Esophagus squamous epithelium (tissue), 5 donors: ENCODE results near the gene ZNF710. TPM values are rescaled to one million over a fixed set of nuclear protein-coding genes. Genes with fewer than 3 reads are reported as not detected.

Source experiments
- DNase-seq: peaks from one replicate; lab custom pipeline; 2025; lab: John Stamatoyannopoulos, UW
- H3K27ac ChIP-seq, 4 donors: fragments of 200-600 bp; sonication (generic); one replicate each; pipeline ENCODE4 v1.5.1; 2016 to 2019; ENCODE audit warnings: mild to moderate bottlenecking in 1 of 4
- H3K27me3 ChIP-seq, 4 donors: fragments of 200-600 bp; sonication (generic); 1 replicate in 3 of 4; 2 replicates in 1 of 4; pipeline versions ENCODE4 v1.5.1 to v1.6.0; 2017 to 2021; ENCODE audit warnings: antibody characterized with exemption in 1 of 4
- H3K36me3 ChIP-seq, 3 donors: fragments of 200-600 bp; sonication (generic); one replicate each; pipeline ENCODE4 v1.5.1; 2016 to 2019
- H3K4me1 ChIP-seq, 3 donors: fragments of 200-600 bp; sonication (generic); one replicate each; pipeline ENCODE4 v1.5.1; 2017 to 2019
- H3K4me3 ChIP-seq, 4 donors: fragments of 200-600 bp; sonication (generic); 1 replicate in 3 of 4; 2 replicates in 1 of 4; pipeline ENCODE4 v1.5.1; 2016 to 2019; ENCODE audit warnings: mild to moderate bottlenecking in 2 of 4, moderate library complexity in 1 of 4
- H3K9me3 ChIP-seq, 3 donors: fragments of 200-600 bp; sonication (generic); one replicate each; pipeline ENCODE4 v1.5.1; 2016 to 2019
- POLR2A ChIP-seq, 4 donors: fragments of 450-650 bp; IDR thresholded peaks; one replicate each; pipeline ENCODE4 v1.6.1; 2017; ENCODE audit warnings: antibody characterized with exemption in 4 of 4, mild to moderate bottlenecking in 4 of 4, moderate library complexity in 3 of 4
- WGBS, 2 donors: methylation state at CpG; one replicate each; pipeline ENCODE4 v1.1.5; 2018; 5-methylcytosine and 5-hydroxymethylcytosine counted together
- intact Hi-C: fragments of 100-400 bp; cut with DNase I; formaldehyde crosslinking; loops from one replicate; pipeline ENCODE4 v1.15.0; 2022
- total RNA-seq, 4 donors: library from RNA; depleted of rRNA; stranded (reverse); fragments of >200 nt; gene quantifications; one replicate each; pipeline ENCODE4 v1.1.0, GENCODE V29; 2016
- TF ChIP-seq, protein P1 (sequence below), 6 experiments: fragments of 450-650 bp in 4 of 6; fragments of 200-600 bp in 2 of 6; sonication (generic) in 2 of 6; IDR thresholded peaks; one replicate each; pipeline ENCODE4 v1.5.1; 2016 to 2019; ENCODE audit warnings: antibody characterized with exemption in 6 of 6, mild to moderate bottlenecking in 4 of 6, moderate library complexity in 4 of 6
- donor health status: DM: yes; HTN: yes; CAD: no.

ZNF710 gene
- total RNA-seq, 4 donors from 2014 or later = 15.1 to 27.4 (median 21.4) TPM

DNA sequence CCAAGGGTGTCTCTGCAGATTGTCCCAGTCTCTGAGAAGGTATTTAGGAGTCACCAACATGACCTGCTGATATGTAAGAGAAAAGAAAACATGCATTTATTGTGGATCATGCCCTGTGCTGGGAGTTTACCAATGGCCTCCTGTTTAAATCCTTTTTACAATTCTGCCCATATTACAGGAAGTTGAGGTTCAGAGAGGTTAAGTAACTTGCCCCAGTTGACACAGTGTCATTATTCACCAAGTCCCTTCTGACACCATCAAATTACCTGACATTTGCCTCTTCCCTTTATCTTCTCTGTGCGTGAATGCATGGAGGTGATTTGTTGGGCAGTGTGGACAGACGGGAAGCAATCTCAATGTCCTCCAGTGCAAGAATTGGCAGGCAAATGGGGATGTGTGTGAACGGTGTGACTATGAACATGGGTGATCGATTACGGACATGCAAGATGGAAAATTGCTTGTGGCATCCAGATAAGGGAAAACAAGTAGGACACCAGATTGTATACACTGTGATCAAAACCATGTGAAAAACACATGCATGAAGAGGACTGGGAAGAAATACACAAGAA is 27.3 kb downstream of the ZNF710 start:
- DNase-seq = no peak
- H3K36me3 ChIP-seq = no peaks in the 10 kb centered on the region
- intact Hi-C loops = no loop called here
- WGBS, 2 donors = 92 to 95% methylated on average over 5 of the region's 5 CpGs
- no peak overlapping the region for H3K4me3 ChIP-seq
- H3K9me3 ChIP-seq = no peaks in the 10 kb centered on the region
- TF ChIP-seq POLR2A (IDR thresholded peaks at IDR 0.05) = no peak
- TF ChIP-seq, protein P1, sequence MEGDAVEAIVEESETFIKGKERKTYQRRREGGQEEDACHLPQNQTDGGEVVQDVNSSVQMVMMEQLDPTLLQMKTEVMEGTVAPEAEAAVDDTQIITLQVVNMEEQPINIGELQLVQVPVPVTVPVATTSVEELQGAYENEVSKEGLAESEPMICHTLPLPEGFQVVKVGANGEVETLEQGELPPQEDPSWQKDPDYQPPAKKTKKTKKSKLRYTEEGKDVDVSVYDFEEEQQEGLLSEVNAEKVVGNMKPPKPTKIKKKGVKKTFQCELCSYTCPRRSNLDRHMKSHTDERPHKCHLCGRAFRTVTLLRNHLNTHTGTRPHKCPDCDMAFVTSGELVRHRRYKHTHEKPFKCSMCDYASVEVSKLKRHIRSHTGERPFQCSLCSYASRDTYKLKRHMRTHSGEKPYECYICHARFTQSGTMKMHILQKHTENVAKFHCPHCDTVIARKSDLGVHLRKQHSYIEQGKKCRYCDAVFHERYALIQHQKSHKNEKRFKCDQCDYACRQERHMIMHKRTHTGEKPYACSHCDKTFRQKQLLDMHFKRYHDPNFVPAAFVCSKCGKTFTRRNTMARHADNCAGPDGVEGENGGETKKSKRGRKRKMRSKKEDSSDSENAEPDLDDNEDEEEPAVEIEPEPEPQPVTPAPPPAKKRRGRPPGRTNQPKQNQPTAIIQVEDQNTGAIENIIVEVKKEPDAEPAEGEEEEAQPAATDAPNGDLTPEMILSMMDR (IDR thresholded peaks at IDR 0.05) = no peak
- H3K4me1 ChIP-seq = peaks cover 2 to 39% (median 8%) of the 10 kb centered on the region in 3 donors
- no peaks in the 10 kb centered on the region for H3K27me3 ChIP-seq
- no peak overlapping the region for H3K27ac ChIP-seq

DNA sequence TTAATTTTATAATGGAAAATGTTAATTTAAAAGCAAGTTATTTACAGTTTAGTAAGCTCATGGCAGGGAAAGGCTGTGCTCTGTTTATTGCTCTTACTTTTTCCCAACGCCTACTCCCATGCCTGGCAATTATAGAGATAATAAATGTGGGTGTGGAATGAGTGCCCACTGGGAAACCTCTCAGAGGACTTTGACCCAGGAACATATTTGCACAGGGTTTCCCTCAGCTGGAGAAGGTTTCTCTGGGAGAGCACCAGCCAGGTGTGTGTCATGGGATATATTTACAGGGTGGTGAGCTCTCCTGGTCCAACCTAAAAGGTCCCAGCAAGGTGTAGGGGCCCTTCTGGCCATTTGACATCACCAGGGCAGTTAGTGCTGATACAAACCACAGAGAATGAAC is 27.9 kb downstream of the ZNF710 start:
- WGBS, 2 donors = 78 to 89% methylated on average over 1 of the region's 1 CpG
- no peak for DNase-seq
- Histone ChIP-seq H3K4me1 (peaks cover 8 to 40% (median 14%) of the 10 kb centered on the region in 3 donors), H3K4me3 (no peak overlapping the region), H3K36me3 (no peaks in the 10 kb centered on the region), H3K27ac (no peak overlapping the region), H3K27me3 (no peaks in the 10 kb centered on the region), H3K9me3 (no peaks in the 10 kb centered on the region)
- intact Hi-C loops = no loop called here
- TF ChIP-seq POLR2A (IDR thresholded peaks at IDR 0.05) = no peak
- TF ChIP-seq, protein P1 (IDR thresholded peaks at IDR 0.05) = no peak

DNA sequence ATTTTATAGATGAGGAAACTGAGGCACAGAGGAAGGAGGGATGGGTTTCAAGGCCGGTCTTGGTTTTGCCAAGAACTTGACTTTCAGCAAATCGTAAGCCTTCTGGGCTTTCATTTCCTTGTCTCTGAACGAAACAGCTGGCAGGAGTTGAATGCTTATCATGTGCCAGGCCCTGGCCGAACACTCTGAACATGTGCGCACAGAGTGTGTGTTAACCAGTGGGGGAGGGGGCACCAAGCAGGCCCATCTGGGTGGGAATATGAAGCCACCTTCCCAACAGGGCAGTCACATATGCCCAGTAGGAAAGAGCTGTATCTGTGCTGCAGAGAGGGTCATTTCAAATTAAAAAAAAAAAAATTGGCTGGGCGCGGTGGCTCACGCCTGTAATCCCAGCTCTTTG is 29.3 kb downstream of the ZNF710 start:
- Histone ChIP-seq H3K4me1 (peaks cover 20 to 53% (median 27%) of the 10 kb centered on the region in 3 donors), H3K9me3 (no peaks in the 10 kb centered on the region), H3K36me3 (no peaks in the 10 kb centered on the region), H3K27ac (no peak overlapping the region), H3K27me3 (no peaks in the 10 kb centered on the region), H3K4me3 (no peak overlapping the region)
- DNase-seq = no peak
- TF ChIP-seq POLR2A (IDR thresholded peaks at IDR 0.05) = no peak
- TF ChIP-seq, protein P1 (IDR thresholded peaks at IDR 0.05) = no peak
- 73 to 81% methylated on average over 7 of the region's 8 CpGs for WGBS, 2 donors
- intact Hi-C loops = no loop called here

DNA sequence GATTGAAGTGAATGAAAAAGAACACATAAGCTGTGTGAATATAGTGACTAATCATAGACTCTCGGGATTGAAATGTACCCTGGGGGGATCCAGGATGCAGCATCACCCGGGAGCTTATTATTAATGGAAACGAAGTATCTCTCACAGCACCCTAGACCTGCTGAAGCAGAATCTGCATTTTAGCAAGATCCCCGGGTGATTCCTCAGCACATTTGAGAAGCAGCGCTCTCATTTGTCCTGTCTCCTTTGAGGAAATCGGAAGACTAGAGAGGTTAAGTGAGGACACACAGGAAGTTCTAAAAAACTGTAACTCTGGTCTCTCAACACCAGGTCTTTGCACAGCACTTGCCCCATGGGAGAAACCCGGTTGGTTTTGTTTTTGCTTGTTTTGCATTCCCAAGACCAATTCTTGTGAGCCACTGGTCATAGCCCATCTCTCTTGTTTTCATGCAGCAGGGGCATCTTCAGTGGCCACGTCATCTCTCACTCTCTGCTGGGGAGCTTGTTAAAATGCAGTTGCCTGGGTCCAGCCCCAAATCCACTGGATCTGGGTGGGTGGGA is 30.2 kb downstream of the ZNF710 start:
- intact Hi-C loops = no loop called here
- Histone ChIP-seq H3K27ac (peak overlapping the region; percentile 20 to 62 (median 39)), H3K36me3 (no peaks in the 10 kb centered on the region), H3K27me3 (no peaks in the 10 kb centered on the region), H3K9me3 (no peaks in the 10 kb centered on the region), H3K4me3 (no peak overlapping the region), H3K4me1 (peaks cover 21 to 62% (median 34%) of the 10 kb centered on the region in 3 donors)
- TF ChIP-seq, protein P1 (IDR thresholded peaks at IDR 0.05) = no peak
- WGBS, 2 donors = 36 to 42% methylated on average over 7 to 8 of the region's 8 CpGs
- DNase-seq = no peak

DNA sequence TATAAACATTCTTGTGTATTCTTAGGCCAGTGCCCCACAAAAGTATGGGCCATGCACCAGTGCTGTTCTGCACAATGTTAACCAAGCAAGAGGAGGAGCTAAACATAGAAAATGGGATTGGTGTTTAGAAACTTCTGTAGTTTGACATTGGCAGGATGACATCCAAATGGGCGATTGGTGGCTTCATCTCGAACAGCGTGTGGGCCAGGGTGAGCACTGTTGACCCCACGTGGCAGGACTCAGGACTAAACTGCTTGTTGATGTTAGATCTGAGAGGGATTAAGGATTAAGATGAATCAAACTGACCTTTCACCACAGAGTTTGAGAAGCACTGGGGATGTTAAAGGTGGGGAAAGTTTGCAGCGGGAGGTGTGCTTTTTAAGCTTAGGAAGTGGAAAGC is 31.9 kb downstream of the ZNF710 start:
- Histone ChIP-seq H3K27ac (peak overlapping the region in 3 of 4 donors; percentile 74 to 90 (median 86)), H3K9me3 (no peaks in the 10 kb centered on the region), H3K4me1 (peaks cover 32 to 79% (median 49%) of the 10 kb centered on the region in 3 donors), H3K4me3 (no peak overlapping the region), H3K27me3 (no peaks in the 10 kb centered on the region), H3K36me3 (no peaks in the 10 kb centered on the region)
- WGBS, 2 donors = 70 to 91% methylated on average over 5 of the region's 5 CpGs
- intact Hi-C loops = no loop called here
- DNase-seq = no peak
- TF ChIP-seq POLR2A (IDR thresholded peaks at IDR 0.05) = no peak
- TF ChIP-seq, protein P1 (IDR thresholded peaks at IDR 0.05) = no peak
